Naive thymus-derived CD8-positive, alpha-beta T cell (primary cell): ENCODE measurements around the gene DNAH1. TPM values are rescaled to one million over a fixed set of nuclear protein-coding genes. Genes with fewer than 3 reads are reported as not detected.

Experiments
- ATAC-seq, 2 donors: fragments of 150-1000 bp; cut with Tn5 transposase in 1 of 2; sonication (Bioruptor Pico), chemical (Tn5 transposase) in 1 of 2; 1 replicate in 1 of 2; 2 replicates in 1 of 2; pipeline ENCODE4 v1.10.0; 2021; ENCODE audit warnings: mild to moderate bottlenecking in 2 of 2, moderate library complexity in 2 of 2
- POLR2A ChIA-PET: fragments of 350-600 bp; sonication (Branson Sonifier 250); formaldehyde crosslinking; loops from one replicate; lab custom pipeline; 2021; ENCODE audit warnings: antibody characterized with exemption; lab: Charles Lee
- DNase-seq, 10 donors: peaks; one replicate each; pipeline versions ENCODE4 v3.0.0 to v3.0.0-alpha.2; 2020 to 2022
- H3K27ac Mint-ChIP-seq, 10 donors: one replicate each; pipeline ENCODE4 v1.8.0; 2020 to 2022; ENCODE audit warnings: mild to moderate bottlenecking in 10 of 10, mixed read lengths in 10 of 10, moderate library complexity in 4 of 10, inconsistent platforms in 1 of 10
- H3K27me3 Mint-ChIP-seq, 5 donors: one replicate each; pipeline ENCODE4 v1.8.0; 2021 to 2022; ENCODE audit warnings: mixed read lengths in 5 of 5
- H3K36me3 Mint-ChIP-seq, 3 donors: one replicate each; pipeline ENCODE4 v1.8.0; 2020 to 2022; ENCODE audit warnings: mixed read lengths in 3 of 3, mild to moderate bottlenecking in 2 of 3, inconsistent platforms in 1 of 3
- H3K4me1 Mint-ChIP-seq, 4 donors: one replicate each; pipeline ENCODE4 v1.8.0; 2021 to 2022; ENCODE audit warnings: mixed read lengths in 4 of 4
- H3K4me3 Mint-ChIP-seq, 10 donors: one replicate each; pipeline ENCODE4 v1.8.0; 2020 to 2022; ENCODE audit warnings: mild to moderate bottlenecking in 10 of 10, mixed read lengths in 10 of 10, moderate library complexity in 6 of 10, inconsistent platforms in 1 of 10
- H3K9me3 Mint-ChIP-seq, 9 donors: one replicate each; pipeline ENCODE4 v1.8.0; 2020 to 2022; ENCODE audit warnings: mixed read lengths in 9 of 9, mild to moderate bottlenecking in 3 of 9, inconsistent platforms in 1 of 9, moderate library complexity in 1 of 9
- polyA plus RNA-seq, 3 donors: library from polyadenylated mRNA; unstranded; fragments of 300-500 nt; fragmentation: Illumina TruSeq; gene quantifications; one replicate each; pipeline ENCODE4 v1.2.3, GENCODE V29; 2021
- total RNA-seq, 8 experiments: library from RNA in 2 of 8; stranded (reverse) in 2 of 8; gene quantifications; one replicate each; pipeline ENCODE4 v1.2.3 and lab custom pipeline; 2021 to 2026

DNAH1 gene
- total and polyA plus RNA-seq, 5 experiments from 2014 or later, result 0.21 to 41.4 (median 1.3) TPM

GRCh38 chr3:52299879-52300611, 16.1 kb upstream of the DNAH1 start:
- DNase-seq, result no peak
- peak in 1 of 2 donors; percentile 30 for ATAC-seq
- H3K27ac Mint-ChIP-seq, result peak overlapping the region in 3 of 10 donors; percentile 29 to 83 (median 83)
- H3K4me3 Mint-ChIP-seq, result no peak overlapping the region
- peaks cover 5 to 30% (median 21%) of the 10 kb centered on the region in 4 donors for H3K4me1 Mint-ChIP-seq
- H3K36me3 Mint-ChIP-seq, result peaks cover 0 to 11% (median 0%) of the 10 kb centered on the region in 3 donors
- no peaks in the 10 kb centered on the region for H3K9me3 Mint-ChIP-seq
- POLR2A ChIA-PET, result no interaction called here
- H3K27me3 Mint-ChIP-seq, result no peaks in the 10 kb centered on the region

- POLR2A ChIA-PET, result no interaction called here
- H3K27ac Mint-ChIP-seq, result peak overlapping the region in 4 of 10 donors; percentile 7 to 56 (median 49)
- no peak for DNase-seq
- peaks cover 24 to 37% (median 31%) of the 10 kb centered on the region in 4 donors for H3K4me1 Mint-ChIP-seq
- no peak overlapping the region for H3K4me3 Mint-ChIP-seq
- H3K36me3 Mint-ChIP-seq, result peaks cover 0 to 12% (median 0%) of the 10 kb centered on the region in 3 donors
- no peak for ATAC-seq
- no peaks in the 10 kb centered on the region for H3K9me3 Mint-ChIP-seq
- H3K27me3 Mint-ChIP-seq, result no peaks in the 10 kb centered on the region
Measured at GRCh38 chr3:52302426-52303145, 13.5 kb upstream of the DNAH1 start.

GRCh38 chr3:52303811-52304210, 12.3 kb upstream of the DNAH1 start:
- Mint-ChIP-seq H3K9me3 (no peaks in the 10 kb centered on the region), H3K4me3 (no peak overlapping the region), H3K4me1 (peaks cover 35 to 45% (median 39%) of the 10 kb centered on the region in 4 donors), H3K27me3 (no peaks in the 10 kb centered on the region), H3K27ac (peak overlapping the region in 1 of 10 donors; percentile 40), H3K36me3 (peaks cover 0 to 17% (median 0%) of the 10 kb centered on the region in 3 donors)
- POLR2A ChIA-PET, result no interaction called here
- DNase-seq (no peak), ATAC-seq (no peak)

- Mint-ChIP-seq H3K4me1 (peaks cover 30 to 48% (median 47%) of the 10 kb centered on the region in 4 donors), H3K36me3 (peaks cover 0 to 25% (median 0%) of the 10 kb centered on the region in 3 donors), H3K4me3 (peak overlapping the region in 3 of 10 donors; percentile 15 to 39 (median 23)), H3K27me3 (no peaks in the 10 kb centered on the region), H3K9me3 (no peaks in the 10 kb centered on the region), H3K27ac (peak overlapping the region in 7 of 10 donors; percentile 2 to 79 (median 57))
- DNase-seq (no peak), ATAC-seq (no peak)
- POLR2A ChIA-PET, result no interaction called here
Measured at GRCh38 chr3:52305926-52306325, 10.2 kb upstream of the DNAH1 start.

- POLR2A ChIA-PET, result interaction anchor here (0.8 to 1.6 kb wide), 4 partner anchors 9 to 29 kb away, joined by 3 to 5 read pairs (median 4); partner anchors contain the start of gene WDR82
- peaks cover 30 to 53% (median 49%) of the 10 kb centered on the region in 4 donors for H3K4me1 Mint-ChIP-seq
- no peak for ATAC-seq
- peak overlapping the region in 3 of 10 donors; percentile 10 to 59 (median 51) for H3K4me3 Mint-ChIP-seq
- peak overlapping the region in 6 of 10 donors; percentile 26 to 92 (median 78) for H3K27ac Mint-ChIP-seq
- H3K9me3 Mint-ChIP-seq, result no peaks in the 10 kb centered on the region
- no peaks in the 10 kb centered on the region for H3K27me3 Mint-ChIP-seq
- DNase-seq, result no peak
- peaks cover 0 to 25% (median 0%) of the 10 kb centered on the region in 3 donors for H3K36me3 Mint-ChIP-seq
Measured at GRCh38 chr3:52306978-52307377, 9.1 kb upstream of the DNAH1 start.

GRCh38 chr3:52308308-52308707, 7.8 kb upstream of the DNAH1 start:
- no peak for ATAC-seq
- H3K9me3 Mint-ChIP-seq, result no peaks in the 10 kb centered on the region
- POLR2A ChIA-PET, result interaction anchor here (0.7 to 1.6 kb wide), 3 partner anchors 31 to 76 kb away, joined by 3 to 5 read pairs (median 4); no protein-coding TSS in a partner anchor
- H3K4me3 Mint-ChIP-seq, result peak overlapping the region in 2 of 10 donors; percentile 11 to 51
- H3K36me3 Mint-ChIP-seq, result peaks cover 0 to 25% (median 0%) of the 10 kb centered on the region in 3 donors
- H3K27ac Mint-ChIP-seq, result peak overlapping the region in 7 of 10 donors; percentile 11 to 92 (median 52)
- DNase-seq, result no peak
- peaks cover 27 to 57% (median 48%) of the 10 kb centered on the region in 4 donors for H3K4me1 Mint-ChIP-seq
- H3K27me3 Mint-ChIP-seq, result no peaks in the 10 kb centered on the region

GRCh38 chr3:52310861-52311575, 5.1 kb upstream of the DNAH1 start:
- DNase-seq (peak in 9 of 10 donors; percentile 13 to 73 (median 32)), ATAC-seq (peak; percentile 72 to 77)
- POLR2A ChIA-PET, result interaction anchor here (0.5 to 1.2 kb wide), 4 partner anchors 10 to 105 kb away, joined by 3 to 5 read pairs (median 3); partner anchors contain the start of gene WDR82
- H3K4me3 Mint-ChIP-seq, result no peak overlapping the region
- H3K36me3 Mint-ChIP-seq, result peaks cover 0 to 17% (median 0%) of the 10 kb centered on the region in 3 donors
- H3K4me1 Mint-ChIP-seq, result peaks cover 25 to 71% (median 42%) of the 10 kb centered on the region in 4 donors
- H3K27ac Mint-ChIP-seq, result peak overlapping the region in 9 of 10 donors; percentile 15 to 69 (median 57)
- no peaks in the 10 kb centered on the region for H3K9me3 Mint-ChIP-seq
- no peaks in the 10 kb centered on the region for H3K27me3 Mint-ChIP-seq

GRCh38 chr3:52311576-52312119, 4.5 kb upstream of the DNAH1 start:
- no peak overlapping the region for H3K4me3 Mint-ChIP-seq
- no peak for ATAC-seq
- no peaks in the 10 kb centered on the region for H3K9me3 Mint-ChIP-seq
- no peaks in the 10 kb centered on the region for H3K27me3 Mint-ChIP-seq
- peaks cover 22 to 68% (median 37%) of the 10 kb centered on the region in 4 donors for H3K4me1 Mint-ChIP-seq
- peak overlapping the region in 2 of 10 donors; percentile 57 to 65 for H3K27ac Mint-ChIP-seq
- POLR2A ChIA-PET, result interaction anchor here (1.2 kb wide), 1 partner anchor 33 kb away, joined by 3 read pairs; the partner anchor contains the start of gene WDR82
- peaks cover 0 to 12% (median 0%) of the 10 kb centered on the region in 3 donors for H3K36me3 Mint-ChIP-seq
- DNase-seq, result no peak

GRCh38 chr3:52313188-52313773, 2.8 kb upstream of the DNAH1 start:
- Mint-ChIP-seq H3K4me3 (no peak overlapping the region), H3K9me3 (no peaks in the 10 kb centered on the region), H3K27me3 (no peaks in the 10 kb centered on the region), H3K27ac (peak overlapping the region in 5 of 10 donors; percentile 22 to 57 (median 32)), H3K4me1 (peaks cover 18 to 67% (median 34%) of the 10 kb centered on the region in 4 donors), H3K36me3 (peaks cover 0 to 12% (median 0%) of the 10 kb centered on the region in 3 donors)
- POLR2A ChIA-PET, result no interaction called here
- ATAC-seq (no peak), DNase-seq (no peak)

GRCh38 chr3:52313774-52314188, 2.3 kb upstream of the DNAH1 start:
- DNase-seq (peak in 1 of 10 donors; percentile 33), ATAC-seq (no peak)
- Mint-ChIP-seq H3K27ac (peak overlapping the region in 1 of 10 donors; percentile 56), H3K4me1 (peaks cover 17 to 64% (median 33%) of the 10 kb centered on the region in 4 donors), H3K4me3 (no peak overlapping the region), H3K27me3 (no peaks in the 10 kb centered on the region), H3K36me3 (peaks cover 0 to 8% (median 0%) of the 10 kb centered on the region in 3 donors), H3K9me3 (no peaks in the 10 kb centered on the region)
- POLR2A ChIA-PET, result no interaction called here

GRCh38 chr3:52314489-52314888, 1.6 kb upstream of the DNAH1 start:
- POLR2A ChIA-PET, result no interaction called here
- Mint-ChIP-seq H3K9me3 (no peaks in the 10 kb centered on the region), H3K27ac (peak overlapping the region in 4 of 10 donors; percentile 22 to 61 (median 54)), H3K27me3 (no peaks in the 10 kb centered on the region), H3K4me3 (no peak overlapping the region), H3K36me3 (peaks cover 0 to 5% (median 0%) of the 10 kb centered on the region in 3 donors), H3K4me1 (peaks cover 17 to 58% (median 32%) of the 10 kb centered on the region in 4 donors)
- no peak for ATAC-seq
- DNase-seq, result no peak
